Stimulated activated CD4-positive, alpha-beta T cell treated with anti-CD3 and anti-CD28 coated beads, Interleukin-12 subunit alpha, Interleukin-12 subunit beta, amount 100 ng/mL, for 48 hours (primary cell): Measurements from ENCODE around the gene RAP1A.
"Not testable (repeated sequence)": the region's sequence is repeated elsewhere in the genome, so short reads cannot be mapped to it uniquely, and the experiment has no call there.

ENCODE experiments used
- DNase-seq, 3 donors: peaks; one replicate each; pipeline ENCODE4 v3.0.0-alpha.2; 2020; ENCODE audit warnings: low read depth in 2 of 3, low spot score in 1 of 3

RAP1A gene

DNA sequence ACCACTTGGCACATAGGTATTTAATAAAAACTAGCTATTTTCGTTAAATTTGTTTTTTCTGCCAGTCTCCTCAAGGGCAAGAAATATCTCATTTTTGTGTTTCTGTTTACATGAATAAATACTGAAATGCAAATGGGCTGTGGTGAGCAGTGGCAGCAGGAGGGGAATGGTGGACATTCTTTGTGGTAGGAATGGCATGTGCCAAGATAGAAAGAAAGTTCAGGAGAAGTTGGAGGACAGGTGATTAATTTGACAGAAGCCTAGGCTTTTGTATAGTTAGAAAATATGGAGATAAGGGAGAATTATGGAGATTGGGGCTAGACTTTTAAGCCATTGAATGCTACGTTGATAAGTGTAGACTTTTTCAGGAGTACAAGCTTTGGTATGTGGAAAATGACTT is 8.6 kb downstream of the RAP1A start:
- DNase-seq, result no peak

GRCh38 chr1:111629190-111629954 is 9.8 kb downstream of the RAP1A start:
- no peak for DNase-seq

- DNase-seq, result no peak
Measured at GRCh38 chr1:111630567-111630966, 11.0 kb downstream of the RAP1A start.

GRCh38 chr1:111631502-111631901 is 11.9 kb downstream of the RAP1A start:
- no peak for DNase-seq

DNA sequence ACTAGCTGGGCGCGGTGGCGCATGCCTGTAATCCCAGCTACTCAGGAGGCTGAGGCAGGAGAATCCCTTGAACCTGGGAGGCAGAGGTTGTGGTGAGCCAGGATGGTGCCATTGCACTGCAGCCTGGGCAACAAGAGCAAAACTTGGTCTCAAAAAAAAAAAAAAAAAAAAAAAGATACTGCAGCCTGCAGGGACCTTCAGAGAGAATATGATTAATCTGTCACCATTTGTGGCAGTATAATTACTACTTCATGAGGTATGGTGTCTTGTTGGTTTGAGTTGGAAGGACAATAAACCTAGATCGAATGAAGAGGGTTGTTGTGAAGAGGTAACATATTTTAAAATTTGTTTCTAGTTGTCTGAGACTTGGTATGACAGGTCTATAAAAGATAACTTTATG is 13.2 kb downstream of the RAP1A start:
- DNase-seq, result not testable (repeated sequence)

- no peak for DNase-seq
Measured at GRCh38 chr1:111633736-111634247, 14.2 kb downstream of the RAP1A start.

DNA sequence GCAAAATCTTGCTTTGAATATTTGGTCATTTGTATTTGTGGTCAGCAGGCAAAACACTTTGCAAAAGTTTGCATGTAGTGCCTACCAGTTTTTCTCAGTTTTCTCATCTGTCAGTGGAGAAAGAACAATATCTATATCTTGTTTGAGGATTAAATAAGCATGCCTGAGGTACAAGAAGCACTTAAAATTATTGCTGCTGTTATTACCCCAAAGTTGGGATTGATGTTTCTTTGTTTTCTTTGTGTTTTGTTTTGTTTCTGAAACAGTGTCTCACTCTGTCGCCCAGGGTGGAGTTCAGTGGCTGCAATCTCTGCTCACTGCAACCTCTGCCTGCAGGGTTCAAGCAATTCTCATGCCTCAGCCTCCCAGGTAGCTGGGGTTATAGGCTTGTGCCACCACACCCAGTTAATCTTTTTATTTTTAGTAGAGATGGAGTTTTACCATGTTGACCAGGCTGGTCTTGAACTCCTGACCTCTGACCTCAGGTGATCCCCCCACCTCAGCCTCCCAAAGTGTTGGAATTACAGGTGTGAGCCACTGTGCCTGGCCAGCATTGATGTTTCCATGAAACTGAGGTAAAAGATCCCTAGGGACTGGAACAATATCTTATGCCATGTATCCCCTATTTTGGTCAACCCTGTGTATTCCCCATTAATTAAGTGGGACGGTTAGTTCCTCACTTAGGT is 15.9 kb downstream of the RAP1A start:
- DNase-seq, result no peak

GRCh38 chr1:111638320-111638719 is 18.7 kb downstream of the RAP1A start:
- DNase-seq, result no peak

- DNase-seq, result no peak
Measured at GRCh38 chr1:111639602-111640198, 20.1 kb downstream of the RAP1A start.

DNA sequence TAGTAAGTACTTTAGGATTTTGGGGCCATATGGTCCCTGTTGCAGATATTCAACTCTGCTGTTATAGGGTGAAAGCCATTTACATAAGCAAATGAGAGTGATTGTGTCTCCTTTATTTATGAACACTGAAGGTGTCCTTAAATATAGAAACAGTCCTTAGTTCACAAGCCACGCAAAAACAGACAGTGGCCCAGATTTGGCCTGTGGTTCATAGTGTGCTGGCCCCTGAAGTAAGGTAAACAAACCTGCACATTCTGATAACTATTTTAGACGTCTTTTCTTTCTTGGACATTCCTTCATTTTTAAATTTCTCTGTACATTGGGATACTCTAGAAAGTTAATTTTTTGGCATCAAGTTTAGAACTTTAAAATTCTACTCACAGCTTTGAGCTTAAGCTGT is 23.5 kb downstream of the RAP1A start:
- no peak for DNase-seq

DNA sequence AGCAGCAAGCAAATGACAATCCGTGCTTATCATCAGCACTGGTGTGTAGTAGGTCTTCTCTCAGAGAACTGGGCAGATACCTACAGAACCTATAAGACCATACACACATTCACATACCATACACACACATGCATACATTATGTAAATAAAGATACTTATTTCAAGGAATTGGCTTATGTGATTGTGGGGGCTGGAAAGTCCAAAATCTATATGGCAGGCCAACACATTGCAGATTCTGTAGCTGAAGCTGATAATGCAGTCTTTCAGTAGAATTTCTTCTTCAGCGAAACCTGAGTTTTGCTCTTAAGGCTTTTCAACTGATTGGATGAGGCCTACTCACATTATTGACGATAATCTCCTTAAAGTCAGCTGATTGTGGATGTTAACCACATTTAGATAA is 24.1 kb downstream of the RAP1A start:
- no peak for DNase-seq

GRCh38 chr1:111644506-111644905 is 24.9 kb downstream of the RAP1A start:
- DNase-seq, result no peak

DNA sequence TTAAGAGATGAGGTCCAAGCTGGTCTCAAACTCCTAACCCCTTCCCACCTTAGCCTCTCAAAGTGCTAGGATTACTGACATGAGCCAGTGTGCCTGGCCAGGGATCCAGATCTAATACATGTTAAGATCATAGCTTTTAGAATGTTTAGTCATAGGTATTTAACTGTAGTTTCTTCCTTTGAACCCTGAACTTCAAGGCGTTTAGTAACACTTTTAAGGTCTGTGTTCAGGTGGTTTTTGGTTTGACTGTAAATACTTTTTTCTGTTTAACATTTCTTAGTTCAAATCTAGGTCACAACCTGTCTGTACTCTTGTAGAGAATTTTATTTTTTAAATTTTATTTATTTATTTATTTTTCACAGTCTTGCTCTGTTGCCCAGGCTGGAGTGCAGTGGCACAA is 28.1 kb downstream of the RAP1A start:
- no peak for DNase-seq

GRCh38 chr1:111648806-111649205 is 29.2 kb downstream of the RAP1A start:
- no peak for DNase-seq

DNA sequence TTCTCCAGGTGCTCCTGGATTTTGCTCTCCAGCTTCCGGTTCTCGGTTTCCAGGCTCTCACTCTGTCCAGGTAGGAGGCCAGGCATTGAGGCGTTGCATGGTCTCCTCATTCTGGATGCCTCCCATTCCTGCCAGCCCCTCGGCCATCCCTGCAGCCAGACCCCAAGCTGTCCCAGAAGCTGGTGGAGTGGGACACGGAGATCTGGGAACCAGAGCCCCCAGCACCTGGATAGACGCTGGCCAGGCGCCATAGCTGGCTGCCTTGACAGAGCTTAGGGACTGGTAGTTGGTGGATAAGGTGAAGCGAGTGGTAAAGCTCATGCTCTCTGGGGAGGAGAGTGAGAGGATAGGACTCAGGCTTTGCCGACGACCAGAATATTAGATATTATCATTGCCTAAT is 29.6 kb downstream of the RAP1A start:
- no peak for DNase-seq

DNA sequence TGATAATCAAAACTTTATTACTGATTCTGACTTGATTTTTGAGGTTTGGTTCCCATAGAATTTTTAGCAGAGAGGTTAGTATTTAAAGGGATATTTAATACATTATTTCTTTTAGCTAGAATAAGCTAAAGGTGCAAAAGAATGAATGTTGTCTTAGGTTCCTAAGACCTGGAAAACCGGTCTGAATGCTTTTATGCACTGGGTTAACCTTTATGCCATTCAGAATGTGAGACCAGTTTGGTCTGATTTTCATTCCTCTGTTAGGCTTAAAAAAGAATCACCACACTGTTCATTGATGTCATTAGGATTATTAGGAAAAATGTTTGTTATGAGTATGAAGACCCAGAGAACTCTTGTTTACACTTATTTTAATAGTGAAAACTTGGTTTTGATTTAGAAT is 30.1 kb downstream of the RAP1A start:
- DNase-seq, result no peak

DNA sequence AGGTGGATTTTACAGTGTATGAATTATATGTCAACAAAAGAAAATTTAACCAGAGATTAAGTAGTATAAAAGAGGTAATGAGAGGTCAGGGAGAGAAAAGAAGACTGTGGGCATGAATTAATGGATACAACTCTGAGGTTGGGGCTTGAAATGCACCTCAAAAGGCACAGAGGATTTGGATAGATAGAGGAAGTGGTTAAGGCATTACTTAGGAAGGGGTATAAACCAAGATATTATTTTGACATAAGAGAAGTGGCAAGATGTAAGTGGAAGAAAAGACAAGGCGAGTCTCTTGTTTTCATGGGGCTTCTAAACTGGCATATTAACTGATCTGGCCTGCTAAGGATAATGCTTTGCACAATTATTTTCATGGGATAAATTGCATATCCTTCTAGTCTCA is 34.1 kb downstream of the RAP1A start:
- DNase-seq, result no peak

DNA sequence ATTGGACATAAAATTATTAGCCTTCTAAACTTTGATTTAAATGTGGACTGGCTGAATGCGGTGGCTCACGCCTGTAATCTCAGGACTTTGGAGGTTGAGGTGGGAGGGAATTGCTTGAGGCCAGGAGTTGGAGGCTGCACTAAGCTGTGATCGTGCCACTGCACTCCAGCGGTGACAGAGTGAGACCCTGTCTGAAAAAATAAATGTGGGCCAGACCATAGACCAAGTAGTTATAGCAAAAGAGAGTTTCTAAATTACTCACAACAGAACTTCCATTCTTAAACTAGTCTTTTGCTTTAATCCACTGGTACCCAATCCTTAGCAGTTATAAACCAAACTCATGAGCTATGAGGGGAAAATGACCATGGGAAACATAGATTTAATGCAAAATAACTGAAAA is 35.2 kb downstream of the RAP1A start:
- DNase-seq, result no peak

DNA sequence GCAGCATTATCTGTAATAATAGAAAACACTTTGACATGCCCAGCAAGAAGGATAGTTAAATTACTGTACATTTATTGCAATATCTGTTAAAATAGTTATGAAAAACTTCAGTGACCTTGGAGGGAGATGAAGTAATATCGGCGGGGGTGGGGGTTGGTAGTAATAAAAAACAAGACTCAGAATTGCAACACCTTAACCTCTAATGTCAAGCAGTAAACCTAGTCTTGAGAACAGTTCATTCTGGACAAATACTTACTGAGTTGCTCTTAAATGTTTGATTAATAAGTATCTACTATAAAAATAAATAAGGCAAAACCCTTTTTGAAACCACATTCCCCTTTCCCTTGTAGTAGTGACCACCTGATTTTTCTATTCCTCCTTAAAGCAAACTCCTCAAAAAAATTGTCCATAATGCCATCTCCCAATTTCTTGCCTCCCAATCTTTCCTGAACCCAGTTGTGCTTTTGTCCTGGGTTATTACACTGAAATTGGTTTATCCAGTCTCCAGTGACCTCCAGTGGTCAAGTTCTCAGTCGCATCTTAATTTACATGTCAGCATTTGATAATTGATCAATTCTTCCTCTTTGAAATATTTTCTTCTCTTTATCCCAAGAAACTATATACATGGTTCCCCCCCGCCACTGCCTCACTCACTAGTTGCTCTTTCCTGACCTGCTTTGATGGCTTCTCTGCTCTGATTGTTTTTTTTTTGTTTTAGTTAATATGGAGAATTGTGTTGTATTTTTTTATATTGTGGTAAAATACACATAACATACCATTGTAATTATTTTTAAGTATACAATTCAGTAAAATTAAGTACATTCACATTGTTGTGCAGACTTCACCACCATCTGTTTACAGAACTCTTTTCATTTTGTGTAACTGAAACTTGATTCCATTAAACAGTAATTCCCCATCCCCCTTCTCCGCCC is 36.8 kb downstream of the RAP1A start:
- DNase-seq, result no peak

DNA sequence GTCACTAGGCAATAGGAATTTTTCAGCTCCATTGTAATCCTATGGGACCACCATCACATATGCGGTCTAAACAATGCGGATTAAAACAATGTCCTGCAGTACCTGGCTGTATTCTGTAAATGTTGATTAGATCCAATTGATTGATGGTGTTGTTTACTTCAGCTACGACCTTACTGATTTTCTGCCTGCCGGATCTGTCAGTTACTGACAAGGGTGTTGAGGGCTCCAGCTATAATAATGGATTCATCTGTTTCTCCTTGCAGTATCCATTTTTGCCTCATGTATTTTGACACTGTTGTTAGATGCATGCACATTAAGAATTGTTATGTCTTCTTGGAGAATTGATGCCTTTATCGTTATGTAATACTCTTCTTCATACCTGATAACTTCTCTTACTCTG is 39.0 kb downstream of the RAP1A start:
- no peak for DNase-seq
